NCI-H748 (cell line): ENCODE results near the gene FGF8.
A peak's percentile ranks its signal among the peaks of the same experiment; 100 is the strongest.
"Not testable (repeated sequence)": the region's sequence is repeated elsewhere in the genome, so short reads cannot be mapped to it uniquely, and the experiment has no call there.

Experiments
- DNase-seq: peaks from one replicate; lab custom pipeline; 2025; ENCODE audit not compliant: unreplicated experiment; lab: John Stamatoyannopoulos, UW

Gene FGF8, protein sequence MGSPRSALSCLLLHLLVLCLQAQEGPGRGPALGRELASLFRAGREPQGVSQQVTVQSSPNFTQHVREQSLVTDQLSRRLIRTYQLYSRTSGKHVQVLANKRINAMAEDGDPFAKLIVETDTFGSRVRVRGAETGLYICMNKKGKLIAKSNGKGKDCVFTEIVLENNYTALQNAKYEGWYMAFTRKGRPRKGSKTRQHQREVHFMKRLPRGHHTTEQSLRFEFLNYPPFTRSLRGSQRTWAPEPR

DNA sequence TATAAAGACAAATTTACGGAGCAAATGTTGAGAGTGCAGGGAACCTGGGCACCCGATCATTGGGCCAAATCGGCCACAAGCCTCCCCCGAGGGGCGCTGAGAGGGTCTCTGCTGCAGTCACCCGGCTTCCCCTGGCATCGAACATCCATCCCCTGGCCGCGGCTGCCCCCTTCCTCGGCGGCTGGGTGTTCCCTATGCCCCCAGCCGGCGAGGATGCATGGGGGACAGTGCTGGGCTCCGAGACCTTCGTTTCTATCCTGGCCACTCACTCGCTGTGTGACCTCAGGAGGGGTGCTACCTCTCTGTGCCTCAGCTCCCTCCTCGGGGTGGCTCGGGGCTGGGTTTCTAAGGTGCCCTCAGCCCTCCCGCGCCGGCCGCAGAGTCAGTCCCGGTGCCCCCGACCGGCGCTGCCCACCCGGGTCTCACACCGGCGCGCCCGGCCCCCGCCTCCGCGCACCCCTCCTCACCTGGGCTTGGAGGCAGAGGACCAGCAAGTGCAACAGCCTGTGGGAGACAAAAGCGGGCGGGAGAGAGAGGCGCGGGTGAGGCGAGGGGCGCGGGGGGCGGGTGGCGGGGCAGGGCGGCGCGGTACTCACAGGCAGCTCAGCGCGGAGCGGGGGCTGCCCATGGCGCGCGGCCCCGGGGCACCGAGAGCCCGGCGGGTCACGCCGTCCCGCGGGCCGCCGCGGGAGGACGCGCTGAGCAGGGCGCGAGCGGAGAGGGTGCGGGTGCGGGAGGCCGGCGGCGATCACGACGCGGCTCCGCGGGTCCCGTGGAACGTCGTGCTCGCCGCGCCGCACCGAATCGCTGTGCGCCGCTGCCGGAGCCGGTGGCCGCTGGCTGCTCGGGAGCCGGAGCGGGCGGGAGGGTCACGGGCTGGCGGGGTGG lies at the start of gene FGF8:
TSS of gene FGF8 (minus strand) at position 842 of the 888 bp plus-strand sequence. CDS start at position 628, 214 bp downstream.
- peak; percentile 15 for DNase-seq

DNA sequence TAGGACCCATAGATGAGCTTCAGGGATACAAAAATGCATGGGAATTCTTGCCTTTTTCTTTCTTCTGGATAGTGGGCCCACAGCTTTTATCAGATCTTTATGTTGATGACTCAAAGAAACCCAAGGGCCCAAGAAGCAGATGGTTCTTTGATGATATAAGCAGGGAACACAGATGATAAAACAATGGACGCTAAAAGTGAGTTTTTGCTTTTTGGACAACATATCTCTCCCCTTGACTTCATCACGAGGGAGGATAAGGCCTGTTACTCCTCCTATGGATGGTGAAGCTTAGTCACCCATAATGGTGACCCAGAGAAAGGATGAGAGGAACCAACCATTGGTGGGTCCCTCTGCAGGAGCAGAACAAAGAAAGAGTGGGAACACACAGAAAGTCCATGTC lies 48.8 kb upstream of the FGF8 start:
- no peak for DNase-seq

DNA sequence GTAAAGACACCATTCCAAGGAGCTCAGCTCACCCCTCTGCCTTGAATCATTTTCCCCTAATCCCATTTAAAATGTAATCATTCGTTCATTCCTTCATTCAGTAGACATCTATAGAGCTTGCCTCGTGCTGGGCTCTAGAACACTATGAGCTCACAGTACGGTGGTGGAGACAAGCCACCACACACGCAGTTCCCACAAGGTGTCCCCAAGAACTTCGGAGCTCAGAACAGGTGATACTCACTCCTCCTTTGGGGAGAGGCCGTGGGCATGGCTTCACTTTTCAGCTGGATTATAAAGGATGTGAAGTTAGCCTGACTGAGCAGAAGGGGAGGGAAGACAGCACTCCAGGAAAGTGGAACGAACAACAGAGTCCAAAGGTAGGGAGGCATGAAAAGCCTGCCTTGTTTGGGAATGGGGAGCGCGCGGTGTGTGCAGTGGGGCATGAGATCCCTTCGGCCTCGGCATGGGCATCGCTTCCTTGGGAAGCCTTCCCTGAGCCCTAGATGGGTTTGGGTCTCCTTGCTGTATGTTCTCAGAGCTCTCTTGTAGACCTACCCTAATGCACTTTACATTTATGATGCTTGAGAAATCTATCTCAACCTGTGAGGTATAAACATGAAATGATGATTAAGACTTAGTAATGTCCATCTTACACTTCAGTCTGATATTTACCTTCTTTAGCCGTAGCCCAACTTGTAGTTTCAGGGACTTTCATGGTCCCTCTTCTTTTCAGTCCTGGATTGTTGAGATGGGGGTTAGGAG lies 43.1 kb upstream of the FGF8 start:
- DNase-seq = peak; percentile 80

DNA sequence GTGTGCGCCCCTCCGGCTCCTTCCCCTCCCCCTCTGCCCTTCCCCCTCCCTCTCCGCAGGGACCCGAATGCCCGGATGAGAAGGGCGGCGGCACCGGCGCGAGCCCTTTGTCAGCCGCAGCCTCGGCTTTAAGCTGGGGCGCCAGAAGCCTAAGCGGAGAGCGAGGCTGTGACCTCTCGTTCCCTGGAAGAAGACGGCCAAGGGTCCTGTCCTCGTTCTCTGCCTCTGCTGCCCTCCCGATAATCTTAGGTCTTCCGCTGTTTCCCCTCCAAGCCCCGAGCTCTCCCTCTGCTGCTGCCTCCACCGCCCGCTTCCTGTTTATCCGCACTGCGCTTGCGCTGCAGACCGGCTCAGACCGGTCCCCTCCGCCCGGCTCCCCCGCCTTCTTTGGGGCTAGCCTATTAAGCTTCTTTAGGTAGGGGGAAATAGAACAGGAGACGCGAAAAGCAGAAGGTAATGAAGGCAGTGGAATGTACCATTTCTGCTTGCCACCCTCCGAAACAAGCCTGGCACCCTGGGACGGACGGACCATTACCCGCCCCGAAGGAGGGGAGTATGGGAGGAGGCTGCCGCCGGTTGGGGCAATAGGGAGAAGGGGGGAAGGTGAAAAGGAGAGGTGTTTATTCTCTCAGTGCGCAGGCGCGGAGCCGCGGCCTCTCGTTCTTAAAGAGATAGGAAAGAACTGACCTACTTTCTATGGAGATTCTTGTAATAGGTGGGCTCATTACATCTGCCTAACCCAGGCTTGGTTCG lies 42.4 kb upstream of the FGF8 start, which contains the start of gene OGA:
TSS of gene OGA (minus strand) at position 326 of the 753 bp plus-strand sequence. CDS start 422 bp downstream, outside the sequence.
- peak; percentile 99 for DNase-seq

DNA sequence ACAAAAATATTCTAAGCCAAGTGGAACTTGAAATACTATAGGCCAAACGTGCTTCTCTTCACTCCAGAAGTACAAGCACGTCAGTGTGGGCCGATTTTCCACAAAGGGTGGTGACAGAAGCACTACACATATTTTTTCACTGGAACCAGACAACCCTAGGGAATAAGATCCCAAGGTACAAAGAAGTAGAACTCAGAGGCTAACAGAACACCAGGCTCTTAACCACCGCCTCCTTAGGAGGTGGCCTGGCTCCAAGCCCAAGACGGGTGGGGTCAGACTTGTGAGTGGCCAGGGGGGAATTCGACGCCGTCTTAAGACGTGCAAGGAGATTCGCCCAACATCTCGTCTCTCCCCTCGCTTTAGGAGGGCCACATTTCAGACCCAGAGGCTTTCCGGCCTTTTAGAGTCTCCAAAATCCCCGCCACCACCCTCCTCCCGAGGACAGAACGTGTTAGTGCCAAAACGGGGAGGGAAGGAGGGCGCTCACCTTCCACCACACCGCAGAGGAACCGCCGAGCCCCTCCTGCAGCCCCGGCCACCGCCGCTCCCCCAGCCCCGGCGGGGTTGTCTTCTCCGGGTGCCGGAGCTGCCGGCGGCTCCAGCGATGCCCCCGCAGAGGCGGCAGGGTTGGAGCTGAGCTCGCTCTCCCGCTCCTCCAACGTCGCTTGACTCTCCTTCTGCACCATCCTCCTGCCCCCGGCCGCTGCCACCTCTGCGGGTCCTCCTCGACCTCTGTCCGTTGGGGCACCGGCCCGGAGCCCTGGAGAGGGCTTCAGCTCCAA lies 41.6 kb upstream of the FGF8 start:
- DNase-seq = peak; percentile 25

DNA sequence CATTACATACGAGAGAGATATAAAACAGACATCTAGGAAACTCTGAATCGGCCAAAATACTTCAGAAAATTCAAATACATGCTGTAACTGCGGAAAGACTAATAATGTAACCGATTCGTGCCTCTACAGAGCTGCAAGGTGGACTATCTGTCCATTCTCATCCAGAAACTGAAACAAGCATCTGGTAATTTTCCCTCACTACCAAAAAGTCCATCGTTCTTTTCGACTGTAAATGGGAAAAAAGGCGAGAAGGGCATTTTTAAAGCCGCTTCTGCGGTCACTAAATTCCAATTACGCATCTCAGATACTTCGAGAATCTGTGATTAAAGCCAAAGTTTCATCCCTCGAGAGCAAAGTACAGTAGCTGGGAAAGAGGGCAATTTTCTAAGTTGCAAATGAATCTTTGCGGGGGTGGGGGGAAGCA lies 41.0 kb upstream of the FGF8 start:
- DNase-seq = peak; percentile 1

DNA sequence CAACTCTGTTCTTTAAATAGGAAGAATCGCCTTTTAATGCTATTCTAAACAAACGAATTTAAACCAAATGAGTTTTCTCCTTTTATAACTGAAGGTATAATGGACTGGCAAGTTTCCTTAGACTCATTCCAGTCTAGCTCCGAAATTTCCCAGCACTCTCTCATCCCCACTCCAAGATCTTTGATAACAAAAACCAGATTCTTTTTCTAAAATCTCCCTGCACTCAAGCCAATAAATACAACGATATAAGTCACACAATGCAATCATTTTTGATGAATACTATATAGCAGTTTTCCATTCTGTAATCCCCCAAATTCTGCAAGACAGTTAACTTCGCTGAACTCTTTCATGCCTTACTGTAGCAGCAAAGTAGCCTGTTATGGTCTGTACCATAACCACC lies 40.5 kb upstream of the FGF8 start:
- no peak for DNase-seq

DNA sequence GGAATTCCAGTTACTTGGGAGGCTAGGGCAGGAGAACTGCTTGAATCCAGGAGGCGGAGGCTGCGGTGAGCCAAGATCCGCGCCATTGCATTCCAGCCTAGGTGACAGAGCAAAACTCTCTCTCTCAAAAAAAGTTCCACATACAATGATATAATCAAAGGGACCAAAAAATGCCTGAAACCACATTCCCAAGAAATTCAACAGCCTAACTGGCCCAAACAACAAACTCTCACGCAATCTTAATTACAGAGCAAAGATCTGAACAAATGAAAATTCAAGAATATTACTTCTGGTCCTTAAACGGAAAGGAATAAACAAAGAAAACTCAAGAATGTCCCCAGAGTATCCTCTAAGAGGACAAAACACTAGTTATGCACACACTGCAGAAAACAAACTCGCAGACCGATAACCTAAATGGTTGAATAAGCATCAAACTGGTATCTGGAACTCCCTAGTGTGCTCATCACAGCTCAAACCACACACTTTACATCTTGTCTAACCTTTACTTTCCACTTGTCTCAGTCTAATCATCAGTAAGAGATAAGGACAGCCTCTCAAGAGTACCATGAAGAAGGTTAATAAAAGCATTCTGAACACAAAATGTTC lies 38.7 kb upstream of the FGF8 start:
- no peak for DNase-seq

DNA sequence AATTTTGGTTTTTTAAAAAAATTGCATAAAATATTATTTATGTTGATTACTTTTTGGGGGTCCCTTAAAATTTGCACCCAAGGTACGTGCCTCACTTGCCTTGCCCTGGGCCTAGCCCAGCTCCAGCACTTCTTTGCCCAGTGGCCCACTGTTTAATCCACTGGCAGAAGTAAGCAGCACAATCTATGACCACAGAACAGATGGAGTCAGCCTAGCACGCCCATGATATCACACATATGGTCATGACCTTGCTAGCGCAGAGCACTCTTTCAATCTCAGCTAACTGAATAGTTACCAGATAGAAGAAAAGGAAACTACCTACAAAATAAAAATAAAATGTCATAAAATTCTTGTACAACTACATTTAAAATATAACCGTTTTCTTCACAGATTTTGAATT lies 36.7 kb upstream of the FGF8 start:
- DNase-seq = no peak

DNA sequence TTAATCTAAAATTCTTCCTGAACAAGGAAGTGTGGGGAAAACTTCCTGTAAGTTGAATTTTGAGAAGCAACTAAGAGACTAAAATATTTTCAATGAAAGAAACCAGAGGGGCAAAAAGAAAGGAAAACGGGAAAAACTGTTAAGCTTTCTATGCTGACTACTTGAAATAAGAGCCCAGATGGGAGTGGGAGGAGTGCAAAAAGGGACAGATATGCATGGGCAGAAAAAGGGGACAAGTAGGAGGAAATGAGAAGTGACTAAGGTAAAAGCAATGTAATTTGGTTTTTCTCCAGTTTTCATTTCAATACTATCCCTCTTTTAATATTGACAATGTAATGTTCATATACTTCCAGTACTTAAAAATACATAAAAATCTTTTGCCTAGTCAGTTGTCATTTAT lies 31.2 kb upstream of the FGF8 start:
- no peak for DNase-seq

DNA sequence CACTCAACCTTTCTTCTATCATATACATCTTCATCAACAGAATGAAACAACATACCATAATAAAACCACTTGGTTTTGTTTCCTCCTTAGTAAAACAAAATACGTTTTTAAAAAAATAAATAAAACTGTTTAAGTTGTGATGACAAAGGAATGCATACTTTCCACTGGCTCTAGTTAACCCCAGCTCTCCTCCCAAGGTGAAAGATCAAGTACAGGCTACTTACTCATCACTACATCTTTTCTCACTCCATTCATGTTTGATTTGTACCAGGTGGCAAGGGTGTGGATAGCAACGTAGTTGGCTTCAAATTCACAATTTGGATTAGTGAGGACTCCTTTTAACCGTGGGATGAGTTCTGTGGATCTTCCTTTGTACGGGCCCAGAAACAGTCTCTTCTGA lies 27.6 kb upstream of the FGF8 start:
- no peak for DNase-seq

DNA sequence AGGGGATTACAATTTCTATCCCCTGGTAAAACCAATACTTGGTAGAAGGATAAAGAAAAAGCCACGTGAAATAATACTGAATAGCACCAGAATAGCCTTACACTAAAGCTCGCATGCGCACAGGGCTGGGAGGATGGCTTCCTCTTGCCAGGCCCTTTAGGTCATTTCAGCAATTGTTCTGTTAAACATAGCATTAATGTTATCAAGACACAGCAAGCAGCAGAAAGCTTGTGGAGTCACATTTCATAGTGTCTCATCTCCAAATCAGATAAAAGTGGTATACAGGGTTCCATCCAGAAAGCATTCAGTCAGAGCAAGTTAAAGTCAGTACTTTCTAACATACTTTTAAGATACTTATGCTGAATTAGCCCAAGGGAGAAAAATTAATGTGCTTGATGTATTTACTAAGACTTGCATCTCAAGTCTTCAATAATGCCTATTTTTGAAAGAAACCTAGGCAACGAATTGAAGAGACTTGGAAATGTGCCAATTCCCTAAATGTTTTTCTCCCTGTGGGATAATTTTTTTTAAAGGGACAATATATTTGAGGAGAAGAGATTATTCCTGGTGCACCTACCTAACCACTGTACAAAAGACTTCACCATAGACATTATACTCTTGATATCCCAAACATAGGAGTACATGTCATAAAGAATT lies 21.6 kb upstream of the FGF8 start:
- DNase-seq = no peak

DNA sequence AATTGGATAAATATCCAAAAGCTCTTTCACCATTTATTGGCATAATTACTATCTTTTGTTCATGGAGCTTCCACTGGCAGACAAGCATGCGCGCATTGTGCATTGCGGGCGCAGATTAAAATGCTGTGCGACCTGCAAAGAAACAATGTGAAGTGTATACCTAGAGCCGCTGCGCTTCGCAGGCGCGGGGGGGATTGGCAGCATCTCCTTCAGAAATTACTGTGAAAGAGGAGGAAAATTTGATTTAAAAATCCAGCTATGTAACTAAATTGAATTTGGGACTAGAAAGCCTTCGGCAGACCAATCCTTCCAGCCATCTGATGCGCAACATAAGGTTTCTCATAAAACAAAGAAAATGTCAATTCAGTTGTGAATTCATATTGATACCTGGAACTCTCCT lies 17.6 kb upstream of the FGF8 start:
- no peak for DNase-seq

DNA sequence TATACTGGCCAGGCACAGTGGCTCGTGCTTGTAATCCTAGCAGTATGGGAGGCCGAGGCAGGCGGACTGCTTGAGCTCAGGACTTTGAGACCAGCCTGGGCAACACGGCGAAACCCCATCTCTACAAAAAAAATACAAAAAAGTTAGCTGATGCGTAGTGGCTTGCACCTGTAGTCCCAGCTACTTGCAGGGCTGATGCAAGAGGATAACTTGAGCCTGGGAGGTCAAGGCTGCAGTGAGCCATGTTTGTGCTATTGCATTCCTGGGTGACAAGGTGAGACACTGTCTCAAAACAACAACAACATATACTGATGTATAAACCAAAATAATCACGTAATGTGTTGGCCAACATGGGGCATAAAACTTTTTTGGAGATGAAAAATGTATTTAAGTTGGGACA lies 13.8 kb upstream of the FGF8 start:
- no peak for DNase-seq

DNA sequence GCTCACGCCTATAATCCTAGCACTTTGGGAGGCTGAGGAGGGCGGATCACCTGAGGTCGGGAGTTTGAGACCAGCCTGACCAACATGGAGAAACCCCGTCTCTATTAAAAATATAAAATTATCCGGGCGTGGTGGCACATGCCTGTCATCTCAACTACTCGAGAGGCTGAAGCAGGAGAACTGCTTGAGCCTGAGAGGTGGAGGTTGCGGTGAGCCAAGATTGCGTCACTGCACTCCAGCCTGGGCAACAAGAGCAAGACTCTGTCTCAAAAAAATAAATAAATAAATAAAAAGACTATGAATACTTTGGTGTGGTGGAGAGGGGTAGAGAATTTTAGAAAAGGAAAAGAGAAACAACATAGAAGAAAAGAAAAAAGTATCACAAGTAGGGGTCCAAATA lies 13.3 kb upstream of the FGF8 start:
- not testable (repeated sequence) for DNase-seq

DNA sequence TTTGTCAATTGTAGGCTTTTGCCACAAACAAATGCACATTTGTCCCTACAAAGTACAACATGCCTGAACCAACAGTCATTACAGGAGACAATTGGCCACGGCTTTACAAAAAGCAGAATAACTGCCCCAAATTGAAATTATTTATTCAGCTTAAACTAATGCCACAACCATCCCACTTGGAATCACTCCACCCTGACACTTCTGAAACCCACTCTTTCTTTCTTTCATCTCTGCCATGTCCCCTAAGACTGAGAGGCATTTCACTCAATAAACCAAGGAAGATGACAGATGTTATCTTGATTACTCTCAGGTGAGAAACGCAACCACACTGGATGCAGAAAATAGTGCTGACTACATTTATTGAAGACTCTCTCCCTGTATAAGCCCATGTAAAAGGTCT lies 9.9 kb upstream of the FGF8 start:
- no peak for DNase-seq

DNA sequence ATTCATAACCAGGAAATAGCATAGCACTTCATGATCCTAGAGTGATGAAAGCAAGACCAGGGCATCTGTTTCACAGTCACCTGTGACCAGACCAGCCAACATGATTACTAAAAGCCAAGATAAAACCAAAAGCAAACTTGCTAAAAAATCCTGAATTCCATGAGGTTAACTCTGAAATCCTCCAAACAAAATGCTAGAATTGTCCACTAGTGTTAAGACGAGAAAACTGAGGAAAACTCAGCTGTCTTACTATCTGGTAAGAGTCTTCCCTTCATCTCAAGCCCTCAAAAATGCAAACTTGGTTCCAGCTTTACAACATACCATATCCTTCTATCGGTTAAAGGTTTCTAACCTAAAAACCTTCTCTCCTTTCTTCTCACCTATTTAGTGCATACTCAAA lies 8.6 kb upstream of the FGF8 start:
- DNase-seq = no peak

DNA sequence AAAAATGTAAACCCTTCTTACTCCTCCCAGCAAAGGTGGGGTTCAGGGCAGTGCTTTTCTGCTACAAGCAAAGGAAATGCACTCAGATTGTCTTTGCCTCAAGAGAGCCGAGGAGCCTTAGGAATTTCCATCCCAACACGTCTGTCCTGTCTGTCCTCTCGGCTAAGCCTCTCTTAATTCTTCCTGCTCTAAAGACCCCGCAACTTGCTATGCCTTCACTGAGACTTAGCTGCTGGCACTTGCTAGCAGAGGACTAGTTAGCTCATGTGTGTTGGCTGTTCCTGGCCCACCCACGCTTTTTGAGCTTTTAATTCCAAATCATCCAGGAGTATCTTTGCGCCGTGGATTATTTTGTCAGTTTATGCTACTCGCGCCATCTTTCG lies 7.8 kb upstream of the FGF8 start:
- DNase-seq = no peak
